Esophagus squamous epithelium (tissue), 5 donors: ENCODE measurements around the gene SIX2. TPM values are rescaled to one million over a fixed set of nuclear protein-coding genes. Genes with fewer than 3 reads are reported as not detected.

Experiments
- DNase-seq: peaks from one replicate; lab custom pipeline; 2025; lab: John Stamatoyannopoulos, UW
- H3K27ac ChIP-seq, 4 donors: fragments of 200-600 bp; sonication (generic); one replicate each; pipeline ENCODE4 v1.5.1; 2016 to 2019; ENCODE audit warnings: mild to moderate bottlenecking in 1 of 4
- H3K27me3 ChIP-seq, 4 donors: fragments of 200-600 bp; sonication (generic); 1 replicate in 3 of 4; 2 replicates in 1 of 4; pipeline versions ENCODE4 v1.5.1 to v1.6.0; 2017 to 2021; ENCODE audit warnings: antibody characterized with exemption in 1 of 4
- H3K36me3 ChIP-seq, 3 donors: fragments of 200-600 bp; sonication (generic); one replicate each; pipeline ENCODE4 v1.5.1; 2016 to 2019
- H3K4me1 ChIP-seq, 3 donors: fragments of 200-600 bp; sonication (generic); one replicate each; pipeline ENCODE4 v1.5.1; 2017 to 2019
- H3K4me3 ChIP-seq, 4 donors: fragments of 200-600 bp; sonication (generic); 1 replicate in 3 of 4; 2 replicates in 1 of 4; pipeline ENCODE4 v1.5.1; 2016 to 2019; ENCODE audit warnings: mild to moderate bottlenecking in 2 of 4, moderate library complexity in 1 of 4
- H3K9me3 ChIP-seq, 3 donors: fragments of 200-600 bp; sonication (generic); one replicate each; pipeline ENCODE4 v1.5.1; 2016 to 2019
- CTCF ChIP-seq, 6 experiments: fragments of 450-650 bp in 4 of 6; fragments of 200-600 bp in 2 of 6; sonication (generic) in 2 of 6; IDR thresholded peaks; one replicate each; pipeline ENCODE4 v1.5.1; 2016 to 2019; ENCODE audit warnings: antibody characterized with exemption in 6 of 6, mild to moderate bottlenecking in 4 of 6, moderate library complexity in 4 of 6
- POLR2A ChIP-seq, 4 donors: fragments of 450-650 bp; IDR thresholded peaks; one replicate each; pipeline ENCODE4 v1.6.1; 2017; ENCODE audit warnings: antibody characterized with exemption in 4 of 4, mild to moderate bottlenecking in 4 of 4, moderate library complexity in 3 of 4
- WGBS, 2 donors: methylation state at CpG; one replicate each; pipeline ENCODE4 v1.1.5; 2018; 5-methylcytosine and 5-hydroxymethylcytosine counted together
- intact Hi-C: fragments of 100-400 bp; cut with DNase I; formaldehyde crosslinking; loops from one replicate; pipeline ENCODE4 v1.15.0; 2022
- total RNA-seq, 4 donors: library from RNA; depleted of rRNA; stranded (reverse); fragments of >200 nt; gene quantifications; one replicate each; pipeline ENCODE4 v1.1.0, GENCODE V29; 2016
- donor health status: DM: yes; HTN: yes; CAD: no.

The SIX2 gene
- total RNA-seq, 4 donors from 2014 or later, result 0.19 TPM; not detected in 3

GRCh38 chr2:44969936-44970335 lies 39.3 kb downstream of the SIX2 start:
- no peaks in the 10 kb centered on the region for H3K9me3 ChIP-seq
- WGBS, 2 donors, result 44 to 63% methylated on average over 4 of the region's 4 CpGs
- no peak overlapping the region for H3K27ac ChIP-seq
- DNase-seq, result no peak
- peaks cover 0 to 64% (median 0%) of the 10 kb centered on the region in 4 donors for H3K27me3 ChIP-seq
- H3K4me1 ChIP-seq, result no peaks in the 10 kb centered on the region
- no peak overlapping the region for H3K4me3 ChIP-seq
- no peaks in the 10 kb centered on the region for H3K36me3 ChIP-seq
- intact Hi-C loops, result no loop called here
- no peak for TF ChIP-seq POLR2A (IDR thresholded peaks at IDR 0.05)
- TF ChIP-seq CTCF (IDR thresholded peaks at IDR 0.05), result no peak

GRCh38 chr2:44967727-44968432 lies 41.4 kb downstream of the SIX2 start:
- Histone ChIP-seq H3K36me3 (no peaks in the 10 kb centered on the region), H3K27ac (no peak overlapping the region), H3K27me3 (peaks cover 0 to 58% (median 0%) of the 10 kb centered on the region in 4 donors), H3K4me3 (no peak overlapping the region), H3K9me3 (no peaks in the 10 kb centered on the region), H3K4me1 (no peaks in the 10 kb centered on the region)
- intact Hi-C loops, result no loop called here
- TF ChIP-seq CTCF (IDR thresholded peaks at IDR 0.05) (no peak), POLR2A (IDR thresholded peaks at IDR 0.05) (no peak)
- no peak for DNase-seq
- 80 to 94% methylated on average over 5 of the region's 5 CpGs for WGBS, 2 donors

GRCh38 chr2:44967056-44967455 lies 42.2 kb downstream of the SIX2 start:
- Histone ChIP-seq H3K27me3 (peaks cover 0 to 58% (median 0%) of the 10 kb centered on the region in 4 donors), H3K27ac (no peak overlapping the region), H3K9me3 (no peaks in the 10 kb centered on the region), H3K4me1 (no peaks in the 10 kb centered on the region), H3K4me3 (no peak overlapping the region), H3K36me3 (no peaks in the 10 kb centered on the region)
- no peak for DNase-seq
- intact Hi-C loops, result no loop called here
- no peak for TF ChIP-seq CTCF (IDR thresholded peaks at IDR 0.05)
- TF ChIP-seq POLR2A (IDR thresholded peaks at IDR 0.05), result no peak
- WGBS, 2 donors, result 61 to 70% methylated on average over 6 of the region's 6 CpGs

GRCh38 chr2:44965684-44966083 lies 43.6 kb downstream of the SIX2 start:
- Histone ChIP-seq H3K9me3 (no peaks in the 10 kb centered on the region), H3K4me3 (no peak overlapping the region), H3K36me3 (no peaks in the 10 kb centered on the region), H3K27ac (no peak overlapping the region), H3K27me3 (peaks cover 0 to 56% (median 0%) of the 10 kb centered on the region in 4 donors), H3K4me1 (no peaks in the 10 kb centered on the region)
- whole genome bisulfite sequencing, 2 donors, result 100% methylated on average over 2 of the region's 2 CpGs
- TF ChIP-seq POLR2A (IDR thresholded peaks at IDR 0.05) (no peak), CTCF (IDR thresholded peaks at IDR 0.05) (no peak)
- intact Hi-C loops, result no loop called here
- no peak for DNase-seq

GRCh38 chr2:44964752-44965236 lies 44.5 kb downstream of the SIX2 start:
- intact Hi-C loops, result no loop called here
- H3K36me3 ChIP-seq, result no peaks in the 10 kb centered on the region
- no peaks in the 10 kb centered on the region for H3K9me3 ChIP-seq
- no peak overlapping the region for H3K4me3 ChIP-seq
- no peak for DNase-seq
- peaks cover 0 to 59% (median 0%) of the 10 kb centered on the region in 4 donors for H3K27me3 ChIP-seq
- H3K27ac ChIP-seq, result no peak overlapping the region
- H3K4me1 ChIP-seq, result no peaks in the 10 kb centered on the region
- WGBS, 2 donors, result 10 to 24% methylated on average over 6 to 7 of the region's 16 CpGs
- TF ChIP-seq CTCF (IDR thresholded peaks at IDR 0.05) (no peak), POLR2A (IDR thresholded peaks at IDR 0.05) (no peak)
